PFSK-1 (cell line): Measurements from ENCODE around the gene STRIP2.

Experiments
- POLR2AphosphoS5 ChIP-seq: IDR thresholded peaks from 2 replicates; pipeline ENCODE4 v1.6.1; 2012; ENCODE audit warnings: low read depth, mild to moderate bottlenecking, control low read depth, low read length, moderate library complexity
- SIN3A ChIP-seq: IDR thresholded peaks from 2 replicates; pipeline ENCODE4 v1.6.1; 2012; ENCODE audit warnings: mild to moderate bottlenecking, low read length, moderate library complexity, borderline replicate concordance; ENCODE audit not compliant: insufficient read depth
- TAF1 ChIP-seq: IDR thresholded peaks from 2 replicates; pipeline ENCODE4 v1.6.1; 2012; ENCODE audit warnings: low read length, control low read depth, borderline replicate concordance; ENCODE audit not compliant: insufficient read depth

DNA sequence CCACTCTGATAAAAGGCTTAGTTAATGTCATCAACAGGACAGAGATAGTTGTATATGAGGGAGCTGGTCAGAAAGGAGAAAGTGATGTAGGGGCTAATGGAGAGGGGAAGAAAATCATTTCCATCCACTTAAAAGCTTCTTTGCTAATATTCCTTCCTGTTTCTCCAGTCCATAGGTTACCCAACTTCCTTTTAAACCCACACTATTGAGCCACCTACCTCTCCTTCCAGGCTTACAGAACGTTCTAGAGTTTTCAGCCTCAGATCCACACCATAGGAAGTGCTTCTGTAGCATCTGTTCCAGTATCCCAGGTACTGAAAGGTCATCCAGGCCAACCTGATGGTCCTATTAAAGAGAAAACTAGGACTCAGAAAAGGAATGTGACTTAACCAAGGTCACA lies 28.2 kb downstream of the STRIP2 start:
- TF ChIP-seq SIN3A: no peak
- TF ChIP-seq POLR2AphosphoS5: no peak
- TF ChIP-seq TAF1: no peak
